Fibroblast of the aortic adventitia (primary cell): ENCODE measurements around the gene NOTCH1. TPM values are rescaled to one million over a fixed set of nuclear protein-coding genes. Genes with fewer than 3 reads are reported as not detected.

Experiments used
- DNase-seq: peaks from one replicate; pipeline ENCODE4 v3.0.0-alpha.2; 2010; ENCODE audit warnings: low read depth
- H3K4me3 ChIP-seq: 2 replicates; pipeline ENCODE4 v1.5.1; 2011; ENCODE audit warnings: low read depth, mild to moderate bottlenecking, control low read depth, low read length, moderate library complexity
- CTCF ChIP-seq: IDR thresholded peaks from 2 replicates; pipeline ENCODE4 v1.5.1; 2011; ENCODE audit warnings: mild to moderate bottlenecking, low read length, control low read depth, inconsistent platforms; ENCODE audit not compliant: insufficient read depth
- total RNA-seq: library from RNA; depleted of rRNA; stranded (reverse); fragments of >200 nt; gene quantifications from 2 replicates; pipeline ENCODE4 v1.2.3, GENCODE V29; 2012; ENCODE audit warnings: low replicate concordance

Gene NOTCH1
- total RNA-seq, 1 donor, result 8.8 TPM

- no peak for TF ChIP-seq CTCF
- DNase-seq, result no peak
- no peak overlapping the region for H3K4me3 ChIP-seq
These were observed 27.9 kb downstream of the NOTCH1 start for GRCh38 chr9:136517950-136518349.

GRCh38 chr9:136517012-136517743 lies 28.7 kb downstream of the NOTCH1 start:
- TF ChIP-seq CTCF, result no peak
- H3K4me3 ChIP-seq, result no peak overlapping the region
- DNase-seq, result no peak

DNA sequence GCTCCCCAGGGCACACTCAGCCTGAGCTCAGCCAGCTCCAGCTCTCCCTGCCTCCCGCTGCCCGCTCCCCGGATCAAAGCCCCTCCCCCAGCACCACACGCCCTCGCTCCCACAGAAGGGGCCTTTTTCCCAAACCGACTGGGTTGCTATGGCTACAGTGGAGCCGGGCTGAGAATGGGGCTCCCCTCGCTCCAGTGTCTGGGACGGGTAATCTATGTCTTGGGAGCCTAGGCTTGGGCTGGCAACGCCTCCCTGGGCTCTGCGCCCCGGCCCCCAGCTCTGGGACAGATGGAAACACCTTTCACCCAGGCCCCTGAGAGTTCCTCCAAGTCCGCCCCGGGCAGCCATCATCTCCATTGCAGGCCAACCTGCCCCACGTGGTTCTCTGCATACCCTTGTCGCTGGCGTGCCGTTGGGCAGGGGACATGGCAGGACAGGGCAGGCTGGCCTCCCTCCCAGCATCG lies 29.6 kb downstream of the NOTCH1 start:
- H3K4me3 ChIP-seq, result no peak overlapping the region
- no peak for TF ChIP-seq CTCF
- no peak for DNase-seq

GRCh38 chr9:136515276-136515675 lies 30.6 kb downstream of the NOTCH1 start:
- TF ChIP-seq CTCF, result no peak
- no peak overlapping the region for H3K4me3 ChIP-seq
- DNase-seq, result no peak

- TF ChIP-seq CTCF, result no peak
- H3K4me3 ChIP-seq, result no peak overlapping the region
- DNase-seq, result no peak
These were observed 31.7 kb downstream of the NOTCH1 start for GRCh38 chr9:136514022-136514714.

DNA sequence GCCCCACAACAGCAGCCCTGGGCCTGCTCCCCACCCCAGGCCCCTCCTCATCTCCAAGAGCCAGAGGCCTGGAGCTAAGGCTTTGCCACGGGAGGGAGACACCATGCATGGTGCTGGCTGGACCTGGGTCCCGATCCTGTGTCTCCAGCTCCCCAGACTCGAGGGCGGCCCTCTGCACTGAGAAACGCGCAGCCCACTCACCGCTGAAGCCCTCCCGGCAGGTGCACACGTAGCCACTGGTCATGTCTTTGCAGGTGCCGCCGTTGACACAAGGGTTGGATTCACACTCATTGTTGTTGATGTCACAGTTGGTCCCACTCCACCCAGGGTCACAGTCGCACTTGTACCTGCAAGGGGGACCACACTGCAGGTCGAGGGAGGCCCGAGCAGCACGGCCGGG lies 32.7 kb downstream of the NOTCH1 start:
- TF ChIP-seq CTCF, result no peak
- no peak for DNase-seq
- no peak overlapping the region for H3K4me3 ChIP-seq
